Posterior cingulate gyrus (tissue), 11 donors: ENCODE measurements around the gene SLC29A2.
"Not testable (repeated sequence)": the region's sequence is repeated elsewhere in the genome, so short reads cannot be mapped to it uniquely, and the experiment has no call there.

Experiments
- DNase-seq, 10 donors: peaks; one replicate each; pipeline versions ENCODE4 v3.0.0 to v3.0.0-alpha.2; 2020 to 2021; ENCODE audit warnings: mixed read lengths in 3 of 10
- intact Hi-C: fragments of 100-400 bp; cut with DNase I; formaldehyde crosslinking; loops from one replicate; pipeline ENCODE4 v1.15.1; 2023

The SLC29A2 gene

GRCh38 chr11:66324664-66325063 is 46.9 kb downstream of the SLC29A2 start:
- DNase-seq = peak in 1 of 10 donors; percentile 23
- intact Hi-C loops = loop anchor here (5.0 kb wide), 1 partner anchor 32 kb away; the partner anchor contains the start of gene TMEM151A

DNA sequence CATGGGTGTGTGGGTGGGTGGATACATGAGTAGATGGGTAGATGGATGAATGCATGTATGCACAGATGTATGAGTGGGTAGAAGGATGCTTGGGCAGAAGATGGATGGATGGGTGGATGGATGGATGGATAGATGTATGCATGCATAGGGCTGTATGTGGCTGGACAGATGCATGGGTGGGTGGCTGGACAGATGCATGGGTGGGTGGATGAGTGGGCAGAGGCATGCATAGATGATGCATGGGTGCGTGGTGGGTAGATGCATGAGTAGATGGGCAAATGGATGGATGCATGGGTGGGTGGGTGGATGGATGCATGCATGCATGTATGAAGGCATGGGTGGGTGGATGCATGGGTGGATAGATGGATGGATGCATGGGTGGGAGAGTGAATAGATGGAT is 47.9 kb downstream of the SLC29A2 start:
- intact Hi-C loops = no loop called here
- DNase-seq = no peak

DNA sequence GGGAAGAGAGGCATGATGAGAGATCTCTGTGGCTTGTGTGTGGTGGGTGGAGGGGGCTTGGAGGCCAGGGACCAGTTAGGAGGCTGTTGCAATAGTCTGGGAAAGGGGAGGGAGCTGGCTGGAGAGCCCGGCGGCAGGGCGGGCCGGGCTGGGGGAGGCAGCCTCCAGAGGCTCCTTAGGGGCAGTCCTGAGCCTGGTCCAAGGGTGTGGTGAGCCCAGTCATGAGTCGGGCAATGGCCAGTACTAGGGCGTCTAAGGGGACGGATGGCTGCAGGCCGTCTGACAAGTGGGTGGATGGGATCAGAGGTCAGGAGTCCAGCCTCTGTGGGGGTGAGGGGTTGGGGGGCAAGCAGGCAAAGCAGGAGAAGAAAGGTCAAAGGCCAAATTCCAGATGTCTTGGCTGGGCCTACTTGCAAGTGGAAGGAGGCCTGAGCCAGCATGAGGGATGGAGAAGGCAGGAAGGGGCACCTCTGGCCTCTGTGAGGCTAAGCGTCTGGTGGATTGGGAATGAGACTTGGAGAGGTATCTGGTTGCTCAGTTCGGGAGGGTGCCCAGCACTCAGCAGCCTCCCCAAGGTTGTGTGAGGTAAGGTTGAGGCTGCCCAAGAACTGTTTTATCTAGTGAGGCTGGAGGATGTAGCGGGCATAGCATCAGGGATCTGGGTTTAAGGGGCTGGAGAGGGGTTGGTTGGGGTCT is 48.7 kb downstream of the SLC29A2 start:
- intact Hi-C loops = no loop called here
- peak in 1 of 10 donors; percentile 52 for DNase-seq

GRCh38 chr11:66321606-66322005 is 50.0 kb downstream of the SLC29A2 start:
- DNase-seq = no peak
- intact Hi-C loops = no loop called here

DNA sequence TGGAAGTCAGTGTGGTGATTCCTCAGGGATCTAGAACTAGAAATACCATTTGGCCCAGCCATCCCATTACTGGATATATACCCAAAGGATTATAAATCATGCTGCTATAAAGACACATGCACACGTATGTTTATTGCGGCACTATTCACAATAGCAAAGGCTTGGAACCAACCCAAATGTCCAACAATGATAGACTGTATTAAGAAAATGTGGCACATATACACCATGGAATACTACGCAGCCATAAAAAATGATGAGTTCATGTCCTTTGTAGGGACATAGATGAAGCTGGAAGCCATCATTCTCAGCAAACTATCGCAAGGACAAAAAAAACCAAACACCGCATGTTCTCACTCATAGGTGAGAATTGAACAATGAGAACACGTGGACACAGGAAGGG is 50.8 kb downstream of the SLC29A2 start:
- intact Hi-C loops, DNase-seq: not testable (repeated sequence)

GRCh38 chr11:66320289-66320688 is 51.3 kb downstream of the SLC29A2 start:
- DNase-seq, intact Hi-C loops: not testable (repeated sequence)

DNA sequence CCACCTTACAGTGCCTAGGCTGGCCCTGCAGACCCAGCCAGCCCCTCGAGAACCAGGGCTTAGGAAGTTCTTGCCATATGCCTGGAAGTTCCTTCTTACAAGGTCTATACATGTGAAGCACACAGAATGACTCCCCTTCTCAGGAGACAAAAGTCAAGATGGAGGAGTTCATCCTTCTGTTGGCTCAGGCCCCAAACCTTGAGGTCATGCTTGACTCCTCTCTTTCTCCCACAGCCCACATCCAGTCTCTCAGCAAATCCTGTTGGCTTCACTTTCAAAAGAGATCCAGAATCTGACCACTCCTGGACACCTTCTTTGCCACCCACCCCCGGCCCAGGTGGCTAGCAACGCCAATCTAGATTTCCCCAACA is 53.0 kb downstream of the SLC29A2 start:
- no peak for DNase-seq
- intact Hi-C loops = no loop called here

DNA sequence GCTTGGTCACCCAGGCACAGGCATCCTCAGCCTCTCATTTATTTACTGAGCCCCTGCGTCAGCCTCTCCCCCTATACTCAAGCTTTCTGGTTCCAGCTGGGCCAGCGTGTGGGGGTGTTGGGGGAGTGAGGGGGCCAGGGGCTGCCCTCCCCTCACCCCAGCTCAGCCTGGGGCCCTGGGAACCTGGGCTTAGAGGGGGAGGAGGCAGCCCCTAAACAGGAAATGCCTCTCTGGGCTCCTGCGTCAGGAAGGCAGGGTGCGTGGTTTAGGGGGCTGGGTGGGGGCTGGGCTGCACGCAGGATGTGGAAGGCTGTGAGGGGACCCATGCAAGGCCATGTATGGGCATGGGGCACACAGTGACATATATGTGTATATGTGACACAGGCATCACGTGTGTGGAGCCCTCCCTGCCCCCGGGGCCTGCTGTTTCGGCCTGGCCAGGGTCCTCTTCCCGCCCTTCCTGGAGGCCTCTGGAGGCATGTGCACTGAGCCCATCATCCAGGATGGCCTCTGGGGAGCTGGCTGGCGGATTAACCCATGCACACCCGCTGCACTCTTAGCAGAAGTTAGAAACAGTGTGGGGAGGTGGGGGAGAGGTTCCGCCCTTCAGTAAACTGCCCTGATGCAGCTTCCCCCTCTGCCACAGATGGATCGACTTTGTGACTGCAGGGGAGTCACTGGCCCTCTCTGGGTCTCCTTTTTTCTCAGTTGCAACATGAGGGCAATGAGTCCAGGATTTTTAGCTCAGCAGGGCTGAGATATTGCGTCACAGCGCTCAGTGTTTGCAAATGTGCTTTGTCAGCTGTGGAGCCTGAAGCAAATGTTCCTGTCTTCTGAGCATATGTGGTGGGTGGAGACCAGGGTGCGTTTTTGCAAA is 53.6 kb downstream of the SLC29A2 start:
- DNase-seq = peak in 3 of 10 donors; percentile 41 to 92 (median 45)
- intact Hi-C loops = no loop called here

GRCh38 chr11:66317322-66317722 is 54.2 kb downstream of the SLC29A2 start:
- peak in 1 of 10 donors; percentile 85 for DNase-seq
- intact Hi-C loops = no loop called here

DNA sequence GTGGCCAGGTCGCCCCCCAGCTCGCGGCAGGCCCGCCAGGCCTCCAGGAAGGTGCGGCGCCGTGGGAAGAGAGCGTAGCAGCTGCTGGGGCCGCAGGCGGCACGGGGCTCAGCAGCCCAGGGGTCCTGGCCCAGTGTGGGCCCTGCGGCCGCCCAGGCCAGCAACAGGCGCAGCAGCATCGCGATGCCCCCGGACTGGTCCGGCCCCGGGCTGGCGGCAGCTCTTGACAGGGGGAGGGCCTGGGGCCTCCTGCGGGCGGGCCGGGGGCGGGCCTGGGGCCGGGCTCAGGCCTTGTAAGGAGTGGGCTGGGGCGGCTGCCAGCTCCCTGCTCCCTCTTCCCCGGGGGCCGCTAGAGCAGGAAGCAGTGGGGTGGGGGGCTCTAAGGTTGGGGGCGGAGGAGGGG is 54.7 kb downstream of the SLC29A2 start, which contains the start of gene CD248:
Gene CD248 (minus strand): TSS at position 196 of the 403 bp plus-strand sequence. CDS start 17 bp downstream, at position 179.
- DNase-seq = peak in 2 of 10 donors; percentile 27 to 80
- intact Hi-C loops = no loop called here

DNA sequence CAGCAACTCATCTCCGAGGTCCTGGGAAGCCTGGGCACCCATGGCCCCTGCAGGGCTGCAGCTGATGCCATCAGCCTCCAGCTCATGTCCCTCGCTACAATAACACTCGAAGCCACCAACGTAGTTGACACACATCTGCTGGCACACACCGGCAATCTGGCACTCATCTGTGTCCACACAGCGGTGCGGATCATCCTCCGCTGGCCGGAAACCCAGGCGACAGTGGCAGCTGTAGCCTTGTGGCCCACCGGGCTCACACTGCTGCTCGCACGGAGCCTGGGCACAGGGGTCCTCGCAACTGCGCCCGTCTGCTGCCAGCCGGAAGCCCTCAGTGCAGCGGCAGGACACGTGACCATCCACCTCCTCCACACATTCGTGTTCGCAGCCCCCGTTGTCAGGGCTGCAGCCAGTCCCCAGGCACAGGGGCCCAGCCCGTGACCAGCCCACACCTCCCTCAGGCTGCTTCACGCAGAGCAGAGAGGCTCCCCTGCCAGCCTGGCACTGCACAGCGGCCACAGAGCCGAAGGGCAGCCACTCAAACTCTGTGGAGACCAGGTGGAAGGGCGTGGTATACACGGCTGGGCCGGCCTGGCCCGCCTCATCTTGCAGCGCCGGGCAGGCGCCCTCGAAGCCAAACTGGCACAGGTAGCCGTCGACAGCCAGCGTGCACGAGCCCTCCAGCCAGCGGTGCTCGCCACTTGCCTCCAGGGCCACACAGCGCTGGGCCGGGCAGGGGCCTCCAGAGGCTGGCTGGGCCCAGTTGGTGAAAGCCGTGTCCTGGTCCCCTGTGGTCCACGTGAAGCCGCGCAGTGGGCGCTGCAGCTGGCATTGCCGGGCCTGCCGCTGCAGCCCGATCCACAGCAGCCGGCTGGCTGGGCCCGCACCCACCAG is 55.4 kb downstream of the SLC29A2 start:
- intact Hi-C loops = no loop called here
- peak in 2 of 10 donors; percentile 52 to 84 for DNase-seq

DNA sequence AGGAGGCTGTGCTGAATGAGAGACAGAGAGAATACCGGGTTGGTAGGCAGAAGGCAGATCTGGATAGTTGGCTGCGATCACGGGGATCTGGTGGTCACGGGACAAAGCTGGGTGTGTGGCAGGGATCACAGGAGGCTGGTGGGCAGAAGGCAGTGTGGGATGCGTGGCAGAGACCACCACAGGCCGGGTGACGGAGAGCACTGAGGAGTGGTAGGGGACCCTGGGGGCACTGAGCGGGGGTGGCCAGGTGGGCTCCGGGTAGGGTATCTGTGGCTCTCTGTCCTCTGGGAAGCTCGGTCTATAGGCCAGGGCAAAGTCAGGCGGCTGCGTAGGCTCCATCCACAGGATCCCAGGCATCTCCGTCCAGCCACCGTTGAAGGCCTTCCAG is 56.1 kb downstream of the SLC29A2 start:
- no peak for DNase-seq
- intact Hi-C loops = no loop called here

DNA sequence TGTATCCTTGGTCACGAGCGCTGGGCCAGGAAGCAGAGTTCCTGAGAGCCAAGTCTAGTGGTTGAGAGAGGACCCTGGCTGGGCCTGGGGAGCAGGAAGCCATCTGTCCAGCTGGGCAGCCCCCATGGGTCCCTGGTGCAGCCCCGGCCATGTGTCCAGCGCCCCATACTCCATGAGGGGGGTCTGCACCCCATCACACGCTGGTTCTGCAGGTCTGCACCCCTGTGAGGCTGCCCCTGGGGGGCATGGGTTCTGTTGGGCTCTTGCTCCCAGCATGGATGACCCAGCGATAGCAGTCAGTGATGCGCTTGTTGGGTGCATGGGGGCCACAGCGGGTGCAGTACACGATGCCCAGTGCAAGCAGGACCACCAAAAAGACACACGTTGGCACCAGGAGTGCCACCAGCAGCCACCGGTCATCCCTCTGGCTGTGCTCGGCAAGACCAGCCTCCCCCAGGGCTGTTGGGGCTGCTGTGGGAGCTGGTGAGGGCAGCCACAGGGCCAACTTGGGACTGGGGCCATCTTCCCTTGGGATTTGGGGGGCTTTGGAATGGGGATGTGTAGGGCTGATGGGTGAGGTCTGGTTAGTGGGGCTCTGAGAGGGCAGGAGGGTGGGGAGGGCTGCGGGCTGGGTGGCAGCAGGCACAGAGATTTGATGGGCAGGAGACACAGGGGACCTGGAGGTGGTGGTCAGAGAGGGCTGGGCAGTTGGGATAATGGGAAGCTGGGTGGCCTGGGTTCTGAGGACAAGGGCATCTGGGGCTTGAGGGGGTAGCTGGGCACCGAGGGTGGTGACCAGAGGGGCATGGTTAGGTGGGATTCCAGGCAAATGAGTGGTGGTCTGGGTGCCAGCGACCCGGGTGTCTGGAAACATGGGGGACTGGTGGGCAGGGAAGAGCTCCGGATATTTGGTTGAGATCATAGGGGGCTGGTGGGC is 56.7 kb downstream of the SLC29A2 start:
- DNase-seq = no peak
- intact Hi-C loops = loop anchor here (5.0 kb wide), 1 partner anchor 72 kb away; no protein-coding TSS in a partner anchor

DNA sequence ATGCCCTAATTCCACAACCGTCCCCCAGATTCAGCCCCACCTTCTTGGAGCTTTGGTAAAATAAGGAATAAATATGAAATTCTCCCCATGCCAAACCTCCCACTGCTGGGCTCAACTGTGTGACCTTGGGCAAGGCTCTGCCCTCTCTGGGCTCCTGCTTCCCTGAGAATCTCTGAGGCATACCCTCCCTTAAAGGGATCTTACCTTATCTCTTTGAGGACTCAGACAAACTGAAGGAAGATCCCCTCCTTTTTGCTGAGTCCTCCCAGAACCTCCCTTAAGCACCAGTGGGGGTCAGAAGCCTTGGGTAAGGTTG is 57.4 kb downstream of the SLC29A2 start:
- DNase-seq = no peak
- intact Hi-C loops = loop anchor here (5.0 kb wide), 1 partner anchor 73 kb away; no protein-coding TSS in a partner anchor

- DNase-seq = no peak
- intact Hi-C loops = loop anchor here (5.0 kb wide), 1 partner anchor 74 kb away; no protein-coding TSS in a partner anchor
Observed at GRCh38 chr11:66313321-66314185, 58.0 kb downstream of the SLC29A2 start.

DNA sequence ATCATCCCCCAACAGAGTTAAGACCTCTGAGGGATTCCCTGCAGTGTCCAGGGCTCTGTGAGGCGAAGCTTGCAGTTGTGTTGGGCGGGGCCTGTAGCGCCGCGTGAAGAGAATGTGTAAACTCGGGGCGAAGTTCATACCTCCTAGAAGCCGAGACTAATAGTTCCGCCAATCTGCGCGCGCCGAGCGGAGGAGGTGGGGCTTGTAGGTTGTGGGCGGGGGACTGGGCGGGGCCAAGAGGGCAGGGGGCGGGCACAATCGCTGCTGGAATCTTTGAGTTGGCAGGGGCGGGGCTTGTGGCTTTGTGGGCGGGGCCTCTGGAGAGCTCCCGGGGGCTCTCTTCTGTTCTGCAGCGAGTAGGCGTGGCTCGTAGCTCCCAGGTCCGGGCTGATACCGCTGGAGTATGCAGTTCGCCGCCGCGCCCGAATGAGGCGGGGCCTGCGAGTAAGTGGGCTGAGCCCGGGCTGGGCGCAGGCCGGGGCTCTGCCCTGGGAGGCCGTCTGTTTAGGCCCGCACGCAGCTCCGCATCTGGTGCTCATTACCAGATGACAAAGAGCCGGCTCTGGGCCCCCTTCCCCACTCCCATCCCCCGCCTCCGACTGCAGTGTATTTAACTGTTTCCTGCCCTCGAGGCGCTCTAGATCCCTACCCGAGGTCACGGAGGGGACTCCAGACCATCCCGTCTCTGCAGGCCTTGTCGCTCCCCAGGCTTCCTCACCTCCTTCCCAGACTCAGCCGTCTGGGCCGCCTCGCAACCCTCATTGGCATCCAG is 58.8 kb downstream of the SLC29A2 start:
- peak; percentile 85 to 99 (median 95) for DNase-seq
- intact Hi-C loops = loop anchor here (5.0 kb wide), 1 partner anchor 75 kb away; no protein-coding TSS in a partner anchor
